Natural killer cell (primary cell): ENCODE measurements around the gene PRKAR1A. TPM values are rescaled to one million over a fixed set of nuclear protein-coding genes. Genes with fewer than 3 reads are reported as not detected.

Source experiments
- ATAC-seq, 3 donors: fragments of 150-1000 bp in 2 of 3; fragments of 200-7000 bp in 1 of 3; cut with Tn5 transposase; 1 replicate in 1 of 3; 2 replicates in 2 of 3; pipeline ENCODE4 v1.10.0; 2021; ENCODE audit warnings: mild to moderate bottlenecking in 2 of 3, moderate library complexity in 2 of 3
- DNase-seq, 2 donors: peaks; one replicate each; pipeline versions ENCODE4 v3.0.0 to v3.0.0-alpha.2; 2013 to 2021; ENCODE audit warnings: mixed read lengths in 1 of 2
- H3K27ac ChIP-seq: one replicate; pipeline ENCODE4 v1.5.1; 2013; ENCODE audit warnings: mild to moderate bottlenecking, low read length
- H3K27me3 ChIP-seq: one replicate; pipeline ENCODE4 v1.6.1; 2013; ENCODE audit warnings: low read length; ENCODE audit not compliant: control insufficient read depth, insufficient read depth
- H3K36me3 ChIP-seq: one replicate; pipeline ENCODE4 v1.6.1; 2013; ENCODE audit warnings: low read length; ENCODE audit not compliant: control insufficient read depth, insufficient read depth
- H3K4me1 ChIP-seq: one replicate; pipeline ENCODE4 v1.6.1; 2013; ENCODE audit warnings: low read length; ENCODE audit not compliant: control insufficient read depth, insufficient read depth
- H3K4me3 ChIP-seq: one replicate; pipeline ENCODE4 v1.5.1; 2013; ENCODE audit warnings: low read length
- H3K9me3 ChIP-seq: one replicate; pipeline ENCODE4 v1.6.1; 2013; ENCODE audit warnings: low read length; ENCODE audit not compliant: control insufficient read depth, insufficient read depth
- H3K27ac Mint-ChIP-seq, 2 donors: one replicate each; pipeline ENCODE4 v1.8.0; 2022; ENCODE audit warnings: mild to moderate bottlenecking in 2 of 2, mixed read lengths in 2 of 2, moderate library complexity in 1 of 2
- H3K27me3 Mint-ChIP-seq, 2 donors: one replicate each; pipeline ENCODE4 v1.8.0; 2022; ENCODE audit warnings: low read depth in 2 of 2, mixed read lengths in 2 of 2
- H3K36me3 Mint-ChIP-seq: one replicate; pipeline ENCODE4 v1.8.0; 2022; ENCODE audit warnings: mixed read lengths
- H3K4me1 Mint-ChIP-seq, 2 donors: one replicate each; pipeline ENCODE4 v1.8.0; 2022; ENCODE audit warnings: mixed read lengths in 2 of 2
- H3K4me3 Mint-ChIP-seq: one replicate; pipeline ENCODE4 v1.8.0; 2022; ENCODE audit warnings: mild to moderate bottlenecking, moderate library complexity, mixed read lengths
- H3K9me3 Mint-ChIP-seq, 2 donors: one replicate each; pipeline ENCODE4 v1.8.0; 2022; ENCODE audit warnings: mixed read lengths in 2 of 2
- CTCF ChIP-seq: fragments of 200-600 bp; IDR thresholded peaks from one replicate; pipeline ENCODE4 v1.8.0; 2022; ENCODE audit warnings: antibody characterized with exemption
- whole genome bisulfite sequencing: methylation state at CpG from one replicate; pipeline ENCODE4 v1.1.7; 2013; ENCODE audit warnings: missing lambda C conversion rate; ENCODE audit not compliant: insufficient coverage; 5-methylcytosine and 5-hydroxymethylcytosine counted together
- intact Hi-C: fragments of 100-400 bp; cut with micrococcal nuclease; formaldehyde crosslinking; loops from one replicate; pipeline ENCODE4 v1.14.2; 2022
- total RNA-seq, 4 donors: library from RNA; stranded (reverse); fragments of 120-200 nt in 1 of 4; gene quantifications; one replicate each; pipeline versions ENCODE4 v1.2.3 to v1.2.4, GENCODE V29; 2013 to 2022

The PRKAR1A gene
- total RNA-seq, 3 donors from 2014 or later (not counting 1 experiment from before 2014, with no cell fraction given): 215 to 267 (median 234) TPM

- Histone ChIP-seq H3K9me3 (no peaks in the 10 kb centered on the region), H3K27ac (no peak overlapping the region), H3K4me1 (no peaks in the 10 kb centered on the region), H3K27me3 (no peaks in the 10 kb centered on the region), H3K36me3 (no peaks in the 10 kb centered on the region), H3K4me3 (no peak overlapping the region)
- Mint-ChIP-seq H3K27me3 (peaks cover 7 to 12% of the 10 kb centered on the region in 2 donors), H3K27ac (no peak overlapping the region), H3K4me3 (no peak overlapping the region), H3K4me1 (peaks cover 5 to 6% of the 10 kb centered on the region in 2 donors), H3K36me3 (no peaks in the 10 kb centered on the region), H3K9me3 (no peaks in the 10 kb centered on the region)
- ATAC-seq (no peak), DNase-seq (no peak)
- WGBS: 85% methylated on average over 3 of the region's 3 CpGs
- intact Hi-C loops: no loop called here
- no peak for TF ChIP-seq CTCF
Measured at GRCh38 chr17:68565661-68566441, 53.6 kb downstream of the PRKAR1A start.

- no peaks in the 10 kb centered on the region for H3K4me1 ChIP-seq
- no peaks in the 10 kb centered on the region for H3K27me3 ChIP-seq
- H3K27me3 Mint-ChIP-seq: peaks cover 7 to 12% of the 10 kb centered on the region in 2 donors
- DNase-seq (no peak), ATAC-seq (no peak)
- peaks cover 0 to under 1% of the 10 kb centered on the region in 2 donors for H3K4me1 Mint-ChIP-seq
- H3K36me3 Mint-ChIP-seq: no peaks in the 10 kb centered on the region
- no peaks in the 10 kb centered on the region for H3K9me3 ChIP-seq
- no peaks in the 10 kb centered on the region for H3K9me3 Mint-ChIP-seq
- intact Hi-C loops: no loop called here
- no peak overlapping the region for H3K4me3 ChIP-seq
- H3K36me3 ChIP-seq: no peaks in the 10 kb centered on the region
- TF ChIP-seq CTCF: no peak
- 88% methylated on average over 2 of the region's 2 CpGs for WGBS
- H3K4me3 Mint-ChIP-seq: no peak overlapping the region
- no peak overlapping the region for H3K27ac Mint-ChIP-seq
- H3K27ac ChIP-seq: no peak overlapping the region
Measured at GRCh38 chr17:68566442-68566738, 54.2 kb downstream of the PRKAR1A start.

GRCh38 chr17:68567035-68567434 lies 54.8 kb downstream of the PRKAR1A start:
- intact Hi-C loops: no loop called here
- TF ChIP-seq CTCF: no peak
- H3K27ac ChIP-seq: no peak overlapping the region
- H3K4me1 ChIP-seq: no peaks in the 10 kb centered on the region
- no peaks in the 10 kb centered on the region for H3K36me3 Mint-ChIP-seq
- H3K27me3 Mint-ChIP-seq: peaks cover 7 to 12% of the 10 kb centered on the region in 2 donors
- no peaks in the 10 kb centered on the region for H3K9me3 ChIP-seq
- H3K9me3 Mint-ChIP-seq: no peaks in the 10 kb centered on the region
- no peak for DNase-seq
- H3K4me3 ChIP-seq: no peak overlapping the region
- H3K36me3 ChIP-seq: no peaks in the 10 kb centered on the region
- no peaks in the 10 kb centered on the region for H3K4me1 Mint-ChIP-seq
- no peak overlapping the region for H3K27ac Mint-ChIP-seq
- no peak overlapping the region for H3K4me3 Mint-ChIP-seq
- no peak for ATAC-seq
- whole genome bisulfite sequencing: 90% methylated on average over 3 of the region's 3 CpGs
- H3K27me3 ChIP-seq: no peaks in the 10 kb centered on the region

- no peak for TF ChIP-seq CTCF
- H3K36me3 Mint-ChIP-seq: no peaks in the 10 kb centered on the region
- H3K27me3 Mint-ChIP-seq: peaks cover 7 to 12% of the 10 kb centered on the region in 2 donors
- Histone ChIP-seq H3K36me3 (no peaks in the 10 kb centered on the region), H3K9me3 (no peaks in the 10 kb centered on the region), H3K27me3 (no peaks in the 10 kb centered on the region), H3K4me3 (no peak overlapping the region), H3K4me1 (no peaks in the 10 kb centered on the region), H3K27ac (no peak overlapping the region)
- H3K27ac Mint-ChIP-seq: no peak overlapping the region
- H3K4me3 Mint-ChIP-seq: no peak overlapping the region
- DNase-seq (no peak), ATAC-seq (no peak)
- H3K9me3 Mint-ChIP-seq: no peaks in the 10 kb centered on the region
- WGBS: 93% methylated on average over 8 of the region's 8 CpGs
- H3K4me1 Mint-ChIP-seq: no peaks in the 10 kb centered on the region
- intact Hi-C loops: no loop called here
Measured at GRCh38 chr17:68567581-68567980, 55.4 kb downstream of the PRKAR1A start.
